B cell (primary cell): ENCODE data around the gene SMARCE1.

Experiments used
- CTCF ChIP-seq: fragments of 200-600 bp; IDR thresholded peaks from one replicate; pipeline ENCODE4 v1.8.0; 2022; ENCODE audit warnings: antibody characterized with exemption, mild to moderate bottlenecking
- EZH2 ChIP-seq: IDR thresholded peaks from 2 replicates; pipeline ENCODE4 v1.6.1; 2012; ENCODE audit warnings: borderline replicate concordance, low read depth, mild to moderate bottlenecking, moderate library complexity, low read length; ENCODE audit not compliant: insufficient read depth, poor library complexity, severe bottlenecking

- TF ChIP-seq CTCF (no peak), EZH2 (no peak)
Measured at GRCh38 chr17:40664582-40665333, 17.1 kb upstream of the SMARCE1 start, which contains the start of gene KRT222.
